ENCODE measurements around the gene CAMSAP1. TPM values are rescaled to one million over a fixed set of nuclear protein-coding genes. Genes with fewer than 3 reads are reported as not detected.

Gene CAMSAP1
- total and polyA plus RNA-seq, 9 of the 15 experiments (the other 6 are each of a cell fraction or from before 2014, with no cell fraction given) = 1.5 to 28.8 (median 14.3) TPM

GRCh38 chr9:135772702-135773493 lies 134.4 kb downstream of the CAMSAP1 start (continued):
- TF ChIP-seq JUN (IDR thresholded peaks at IDR 0.05; ENCODE audit: borderline replicate concordance, low read depth, low read length) (no peak), JUN (CRISPR knock-in tag; IDR thresholded peaks at IDR 0.05; ENCODE audit: borderline replicate concordance) (no peak), POU5F1 (IDR thresholded peaks at IDR 0.05; ENCODE audit: borderline replicate concordance, low read depth, low read length, partially characterized antibody) (no peak), ZNF324 (CRISPR knock-in tag; IDR thresholded peaks at IDR 0.05) (no peak), HNRNPH1 (optimal IDR thresholded peaks at IDR 0.05; ENCODE audit: low read depth, low read length) (no peak), SRSF9 (IDR thresholded peaks at IDR 0.05; ENCODE audit: borderline replicate concordance, low read depth, low read length) (no peak)

- no peak overlapping the region for H2AFZ ChIP-seq (ENCODE audit: low read depth, low read length)
- H3K4me2 ChIP-seq (ENCODE audit: insufficient read depth, low read length) = no peak overlapping the region
- H3K9me3 ChIP-seq (replicated peaks; ENCODE audit: control insufficient read depth, insufficient read depth, low read depth, low read length) = no peaks in the 10 kb centered on the region
- H3K79me2 ChIP-seq (ENCODE audit: control insufficient read depth, insufficient read depth, low read length) = no peaks in the 10 kb centered on the region
- H3K27me3 ChIP-seq (ENCODE audit: control insufficient read depth in 2 of 2, insufficient read depth in 2 of 2, low read length in 2 of 2) = peaks cover 3 to 68% of the 10 kb centered on the region in 2 experiments; a peak in 3 of 5 replicates
- no peak overlapping the region for H3K9ac ChIP-seq (ENCODE audit: insufficient read depth in 1 of 2, low read depth in 2 of 2, low read length in 2 of 2)
- in situ Hi-C loops (cut with MboI) (no loop called here), intact Hi-C loops (cut with micrococcal nuclease) (no loop called here)
- FAIRE-seq (no peak), DNase-seq (ENCODE audit: extremely low read depth in 1 of 4, low spot score in 3 of 4) (no peak), ATAC-seq (no peak)
- no peak overlapping the region for H3K27ac ChIP-seq (ENCODE audit: extremely low read depth, low read depth, low read length)
- WGBS (ENCODE audit: insufficient coverage, low coverage, missing lambda C conversion rate) = 21% methylated on average over 12 of the region's 13 CpGs
- no TSS peak for BruUV-seq (replicated peaks)
- CTCF ChIA-PET (ENCODE audit: low intra/inter-chr PET ratio) = no interaction called here
- peaks cover 13% of the 10 kb centered on the region for H4K20me1 ChIP-seq (replicated peaks; ENCODE audit: control insufficient read depth, insufficient read depth, low read length)
- POLR2A ChIA-PET = interaction anchor here (0.7 kb wide), 1 partner anchor 19 kb away, joined by 3 read pairs; no protein-coding TSS in a partner anchor
- H3K4me1 ChIP-seq (replicated peaks in 1 of 2; ENCODE audit: control insufficient read depth in 2 of 2, insufficient read depth in 2 of 2, low read length in 2 of 2) = peaks cover 0 to 44% of the 10 kb centered on the region in 2 experiments; a peak in 2 of 5 replicates
- no peak overlapping the region for H3K4me3 ChIP-seq
- peaks cover 6% of the 10 kb centered on the region for H3K9me1 ChIP-seq (ENCODE audit: control insufficient read depth, insufficient read depth, low read length)
- no peaks in the 10 kb centered on the region for H3K36me3 ChIP-seq (ENCODE audit: control insufficient read depth, insufficient read depth, low read length)
- no peak for TF ChIP-seq RBFOX2 (IDR thresholded peaks at IDR 0.05; ENCODE audit: low read depth, low read length)
- no peak for TF ChIP-seq ZNF644 (tag; IDR thresholded peaks at IDR 0.05; ENCODE audit: low read depth)
- no peak for TF ChIP-seq PHF21A (IDR thresholded peaks at IDR 0.05; ENCODE audit: borderline replicate concordance, low read depth)
- no peak for TF ChIP-seq E2F3 (CRISPR knock-in tag; IDR thresholded peaks at IDR 0.05)
- no peak for TF ChIP-seq MYNN (IDR thresholded peaks at IDR 0.05)
- TF ChIP-seq MYNN (CRISPR knock-in tag; IDR thresholded peaks at IDR 0.05) = no peak
- TF ChIP-seq HNRNPH1 (optimal IDR thresholded peaks at IDR 0.05; ENCODE audit: low read depth, low read length) = no peak
- TF ChIP-seq DMBX1 (CRISPR knock-in tag; IDR thresholded peaks at IDR 0.05; ENCODE audit: borderline replicate concordance) = no peak
- no peak for TF ChIP-seq ZBED1 (IDR thresholded peaks at IDR 0.05)
- no peak for TF ChIP-seq NFE2L1 (tag; IDR thresholded peaks at IDR 0.05; ENCODE audit: borderline replicate concordance, low read depth)
- TF ChIP-seq, protein P1, sequence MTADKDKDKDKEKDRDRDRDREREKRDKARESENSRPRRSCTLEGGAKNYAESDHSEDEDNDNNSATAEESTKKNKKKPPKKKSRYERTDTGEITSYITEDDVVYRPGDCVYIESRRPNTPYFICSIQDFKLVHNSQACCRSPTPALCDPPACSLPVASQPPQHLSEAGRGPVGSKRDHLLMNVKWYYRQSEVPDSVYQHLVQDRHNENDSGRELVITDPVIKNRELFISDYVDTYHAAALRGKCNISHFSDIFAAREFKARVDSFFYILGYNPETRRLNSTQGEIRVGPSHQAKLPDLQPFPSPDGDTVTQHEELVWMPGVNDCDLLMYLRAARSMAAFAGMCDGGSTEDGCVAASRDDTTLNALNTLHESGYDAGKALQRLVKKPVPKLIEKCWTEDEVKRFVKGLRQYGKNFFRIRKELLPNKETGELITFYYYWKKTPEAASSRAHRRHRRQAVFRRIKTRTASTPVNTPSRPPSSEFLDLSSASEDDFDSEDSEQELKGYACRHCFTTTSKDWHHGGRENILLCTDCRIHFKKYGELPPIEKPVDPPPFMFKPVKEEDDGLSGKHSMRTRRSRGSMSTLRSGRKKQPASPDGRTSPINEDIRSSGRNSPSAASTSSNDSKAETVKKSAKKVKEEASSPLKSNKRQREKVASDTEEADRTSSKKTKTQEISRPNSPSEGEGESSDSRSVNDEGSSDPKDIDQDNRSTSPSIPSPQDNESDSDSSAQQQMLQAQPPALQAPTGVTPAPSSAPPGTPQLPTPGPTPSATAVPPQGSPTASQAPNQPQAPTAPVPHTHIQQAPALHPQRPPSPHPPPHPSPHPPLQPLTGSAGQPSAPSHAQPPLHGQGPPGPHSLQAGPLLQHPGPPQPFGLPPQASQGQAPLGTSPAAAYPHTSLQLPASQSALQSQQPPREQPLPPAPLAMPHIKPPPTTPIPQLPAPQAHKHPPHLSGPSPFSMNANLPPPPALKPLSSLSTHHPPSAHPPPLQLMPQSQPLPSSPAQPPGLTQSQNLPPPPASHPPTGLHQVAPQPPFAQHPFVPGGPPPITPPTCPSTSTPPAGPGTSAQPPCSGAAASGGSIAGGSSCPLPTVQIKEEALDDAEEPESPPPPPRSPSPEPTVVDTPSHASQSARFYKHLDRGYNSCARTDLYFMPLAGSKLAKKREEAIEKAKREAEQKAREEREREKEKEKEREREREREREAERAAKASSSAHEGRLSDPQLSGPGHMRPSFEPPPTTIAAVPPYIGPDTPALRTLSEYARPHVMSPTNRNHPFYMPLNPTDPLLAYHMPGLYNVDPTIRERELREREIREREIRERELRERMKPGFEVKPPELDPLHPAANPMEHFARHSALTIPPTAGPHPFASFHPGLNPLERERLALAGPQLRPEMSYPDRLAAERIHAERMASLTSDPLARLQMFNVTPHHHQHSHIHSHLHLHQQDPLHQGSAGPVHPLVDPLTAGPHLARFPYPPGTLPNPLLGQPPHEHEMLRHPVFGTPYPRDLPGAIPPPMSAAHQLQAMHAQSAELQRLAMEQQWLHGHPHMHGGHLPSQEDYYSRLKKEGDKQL (CRISPR knock-in tag; IDR thresholded peaks at IDR 0.05; ENCODE audit: borderline replicate concordance) = no peak
These were observed 135.2 kb downstream of the CAMSAP1 start for GRCh38 chr9:135772056-135772646.
